B cell (primary cell): ENCODE measurements around the gene PAM.

ENCODE experiments used
- EZH2 ChIP-seq: IDR thresholded peaks from 2 replicates; pipeline ENCODE4 v1.6.1; 2012; ENCODE audit warnings: borderline replicate concordance, low read depth, mild to moderate bottlenecking, moderate library complexity, low read length; ENCODE audit not compliant: insufficient read depth, poor library complexity, severe bottlenecking
- TF ChIP-seq, protein P1 (sequence below): fragments of 200-600 bp; IDR thresholded peaks from one replicate; pipeline ENCODE4 v1.8.0; 2022; ENCODE audit warnings: antibody characterized with exemption, mild to moderate bottlenecking

DNA sequence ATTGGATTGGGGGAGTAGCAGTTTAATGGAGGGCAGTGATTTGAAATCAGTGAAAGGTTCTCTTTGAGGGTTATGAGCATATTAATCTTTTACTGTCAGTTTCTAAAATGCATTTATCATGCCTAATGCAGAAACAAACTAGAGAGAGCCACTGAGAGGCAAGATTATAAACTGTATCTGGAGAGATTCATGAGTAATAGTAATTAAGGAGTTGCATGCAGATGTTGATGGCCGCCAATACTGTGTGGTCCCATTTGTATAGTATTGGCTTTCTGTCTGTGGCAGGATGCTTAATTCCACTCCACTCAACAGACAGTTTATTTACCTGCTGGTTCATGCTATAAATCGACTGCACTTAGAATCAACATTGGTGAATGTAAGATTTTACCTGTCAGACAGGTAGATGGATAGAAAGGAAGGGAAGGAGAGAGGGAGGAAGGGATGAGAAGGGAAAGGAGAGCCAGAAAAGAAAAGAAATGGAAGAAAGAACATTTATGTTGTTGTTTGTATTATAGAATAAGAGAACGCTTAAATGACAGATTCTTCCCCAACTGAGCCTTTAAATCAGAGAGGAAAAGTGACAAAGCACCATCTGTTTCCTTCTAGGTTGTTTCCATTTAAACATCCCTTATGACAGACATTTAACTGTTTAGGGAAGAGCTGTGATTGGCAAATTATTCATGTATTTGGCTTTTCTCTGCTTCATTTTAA lies 146.5 kb downstream of the PAM start:
- TF ChIP-seq, protein P1, sequence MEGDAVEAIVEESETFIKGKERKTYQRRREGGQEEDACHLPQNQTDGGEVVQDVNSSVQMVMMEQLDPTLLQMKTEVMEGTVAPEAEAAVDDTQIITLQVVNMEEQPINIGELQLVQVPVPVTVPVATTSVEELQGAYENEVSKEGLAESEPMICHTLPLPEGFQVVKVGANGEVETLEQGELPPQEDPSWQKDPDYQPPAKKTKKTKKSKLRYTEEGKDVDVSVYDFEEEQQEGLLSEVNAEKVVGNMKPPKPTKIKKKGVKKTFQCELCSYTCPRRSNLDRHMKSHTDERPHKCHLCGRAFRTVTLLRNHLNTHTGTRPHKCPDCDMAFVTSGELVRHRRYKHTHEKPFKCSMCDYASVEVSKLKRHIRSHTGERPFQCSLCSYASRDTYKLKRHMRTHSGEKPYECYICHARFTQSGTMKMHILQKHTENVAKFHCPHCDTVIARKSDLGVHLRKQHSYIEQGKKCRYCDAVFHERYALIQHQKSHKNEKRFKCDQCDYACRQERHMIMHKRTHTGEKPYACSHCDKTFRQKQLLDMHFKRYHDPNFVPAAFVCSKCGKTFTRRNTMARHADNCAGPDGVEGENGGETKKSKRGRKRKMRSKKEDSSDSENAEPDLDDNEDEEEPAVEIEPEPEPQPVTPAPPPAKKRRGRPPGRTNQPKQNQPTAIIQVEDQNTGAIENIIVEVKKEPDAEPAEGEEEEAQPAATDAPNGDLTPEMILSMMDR: no peak
- no peak for TF ChIP-seq EZH2
